Midbrain (tissue), 1 donor: ENCODE measurements around the gene POGK.
"Not testable (repeated sequence)": the region's sequence is repeated elsewhere in the genome, so short reads cannot be mapped to it uniquely, and the experiment has no call there.

Experiments
- DNase-seq: peaks from one replicate; lab custom pipeline; 2025; lab: John Stamatoyannopoulos, UW

Gene POGK, protein sequence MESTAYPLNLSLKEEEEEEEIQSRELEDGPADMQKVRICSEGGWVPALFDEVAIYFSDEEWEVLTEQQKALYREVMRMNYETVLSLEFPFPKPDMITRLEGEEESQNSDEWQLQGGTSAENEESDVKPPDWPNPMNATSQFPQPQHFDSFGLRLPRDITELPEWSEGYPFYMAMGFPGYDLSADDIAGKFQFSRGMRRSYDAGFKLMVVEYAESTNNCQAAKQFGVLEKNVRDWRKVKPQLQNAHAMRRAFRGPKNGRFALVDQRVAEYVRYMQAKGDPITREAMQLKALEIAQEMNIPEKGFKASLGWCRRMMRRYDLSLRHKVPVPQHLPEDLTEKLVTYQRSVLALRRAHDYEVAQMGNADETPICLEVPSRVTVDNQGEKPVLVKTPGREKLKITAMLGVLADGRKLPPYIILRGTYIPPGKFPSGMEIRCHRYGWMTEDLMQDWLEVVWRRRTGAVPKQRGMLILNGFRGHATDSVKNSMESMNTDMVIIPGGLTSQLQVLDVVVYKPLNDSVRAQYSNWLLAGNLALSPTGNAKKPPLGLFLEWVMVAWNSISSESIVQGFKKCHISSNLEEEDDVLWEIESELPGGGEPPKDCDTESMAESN

GRCh38 chr1:166838766-166839599 lies at the start of gene POGK:
TSS of gene POGK (plus strand) at chr1:166839475. CDS start at chr1:166840957, 1,482 bp downstream.
- DNase-seq: peak; percentile 95

- no peak for DNase-seq
Observed at GRCh38 chr1:166796620-166797236, 42.5 kb upstream of the POGK start.

GRCh38 chr1:166808952-166809351 lies 30.3 kb upstream of the POGK start:
- no peak for DNase-seq

DNA sequence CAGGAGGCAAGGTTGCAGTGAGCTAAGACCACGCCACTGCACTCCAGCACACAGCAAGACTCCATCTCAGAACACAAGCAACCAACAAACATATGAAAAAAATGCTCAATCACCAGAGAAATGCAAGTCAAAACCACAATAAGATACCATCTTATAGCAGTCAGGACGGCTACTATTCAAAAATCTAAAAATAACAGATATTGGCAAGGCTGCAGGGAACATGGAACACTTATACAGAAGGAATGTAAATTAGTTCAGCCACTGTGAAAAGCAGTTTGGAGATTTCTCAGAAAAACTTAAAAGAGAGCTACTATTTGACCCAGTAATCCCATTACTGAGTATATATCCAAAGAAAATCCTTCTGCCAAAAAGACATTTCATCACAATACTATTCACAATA lies 27.6 kb upstream of the POGK start:
- DNase-seq: no peak

- DNase-seq: no peak
Observed at GRCh38 chr1:166813508-166814223, 25.6 kb upstream of the POGK start.

- DNase-seq: no peak
Observed at GRCh38 chr1:166814611-166815010, 24.7 kb upstream of the POGK start.

DNA sequence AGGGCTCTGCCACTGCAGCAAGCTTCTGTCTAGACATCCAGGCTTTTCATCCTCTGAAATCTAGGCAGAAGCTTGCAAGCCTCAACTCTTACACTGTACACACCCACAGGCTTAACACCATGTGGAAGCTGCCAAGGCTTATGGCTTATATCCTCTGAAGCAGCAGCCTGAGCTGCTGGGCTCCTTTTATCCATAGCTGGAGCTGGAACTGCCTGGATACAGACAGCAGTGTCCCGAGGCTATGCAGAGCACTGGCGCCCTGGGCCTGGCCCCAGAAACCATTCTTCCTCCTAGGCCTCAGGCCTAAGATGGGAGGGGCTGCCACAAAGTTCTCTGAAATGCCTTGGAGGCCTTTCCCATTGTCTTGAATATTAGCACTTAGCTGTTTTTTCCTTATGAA lies 19.3 kb upstream of the POGK start:
- DNase-seq: no peak

- DNase-seq: no peak
Observed at GRCh38 chr1:166822385-166822784, 16.9 kb upstream of the POGK start.

DNA sequence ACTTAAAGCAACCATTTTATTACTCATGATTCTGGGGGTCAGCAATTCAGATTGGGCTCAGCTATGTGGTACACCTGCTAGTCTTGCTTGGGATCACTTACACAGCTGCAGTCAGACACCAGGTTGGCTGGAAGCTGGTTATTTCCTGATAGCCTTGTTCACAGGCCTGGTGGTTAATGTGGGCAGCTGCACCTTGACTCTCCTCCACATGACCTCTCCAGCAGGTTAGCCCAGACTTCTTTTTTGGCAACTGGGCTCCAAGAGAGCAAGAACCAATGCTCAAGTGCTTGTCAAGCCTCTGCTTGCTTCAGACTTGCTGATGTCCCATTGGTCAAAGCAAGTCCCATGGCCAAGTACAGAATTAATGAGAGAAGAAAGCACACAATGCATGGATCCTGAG lies 11.8 kb upstream of the POGK start:
- no peak for DNase-seq

DNA sequence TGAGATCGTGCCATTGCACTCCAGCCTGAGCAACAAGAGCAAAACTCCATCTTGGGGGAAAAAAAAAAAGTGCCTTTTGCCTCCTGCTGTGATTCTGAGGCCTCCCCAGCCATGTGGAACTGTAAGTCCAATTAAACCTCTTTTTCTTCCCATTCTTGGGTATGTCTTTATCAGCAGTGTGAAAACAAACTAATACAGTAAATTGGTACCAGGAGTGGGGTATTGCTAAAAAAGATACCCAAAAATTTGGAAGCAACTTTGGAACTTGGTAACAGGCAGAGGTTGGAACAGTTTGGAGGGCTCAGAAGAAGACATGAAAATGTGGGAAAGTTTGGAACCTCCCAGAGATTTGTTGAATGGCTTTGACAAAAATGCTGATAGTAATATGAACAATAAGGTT lies 9.5 kb upstream of the POGK start:
- DNase-seq: not testable (repeated sequence)

DNA sequence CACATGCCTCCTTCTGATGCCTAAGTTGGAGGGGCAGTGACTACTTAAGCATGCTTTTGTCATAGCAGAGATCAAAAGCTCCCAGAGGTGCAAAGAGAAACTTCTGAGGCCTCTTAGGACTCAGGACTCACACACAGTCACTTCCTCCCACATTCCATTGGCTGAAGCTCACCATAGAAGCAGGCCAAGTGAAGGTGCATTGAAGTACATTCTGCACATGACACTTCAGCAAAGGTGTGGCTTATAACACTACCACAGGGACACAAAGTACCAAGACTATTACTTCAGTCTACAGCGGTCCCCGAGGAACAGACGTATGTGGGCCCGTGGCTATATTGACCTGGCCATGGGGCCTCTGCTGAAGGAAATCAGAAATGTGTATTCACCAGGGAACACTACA lies 2.5 kb upstream of the POGK start:
- DNase-seq: no peak

- peak; percentile 29 for DNase-seq
Observed at GRCh38 chr1:166839600-166840308, 479 bp downstream of the POGK start.

- no peak for DNase-seq
Observed at GRCh38 chr1:166840309-166841274, 1.3 kb downstream of the POGK start.

DNA sequence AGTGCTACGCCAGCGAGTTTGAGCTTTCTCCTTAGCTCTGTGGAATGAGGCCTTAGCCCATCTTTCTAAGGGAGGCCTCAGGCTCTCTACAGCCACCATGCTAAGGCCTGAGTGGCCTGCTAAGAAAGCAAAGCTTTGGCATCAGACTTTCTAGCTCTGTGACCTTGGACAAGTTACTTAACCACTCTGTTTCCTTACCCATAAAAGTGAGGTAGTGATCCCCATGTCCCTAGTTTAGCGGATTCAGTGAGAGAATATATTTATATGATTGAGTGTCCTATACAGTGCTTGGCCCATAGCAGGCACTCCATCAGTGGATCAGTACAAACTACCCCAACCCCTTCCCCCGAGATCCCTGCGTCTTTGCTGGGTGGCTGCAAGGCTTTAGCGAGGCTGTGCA lies 4.0 kb downstream of the POGK start:
- DNase-seq: no peak

GRCh38 chr1:166843769-166844596 lies 4.7 kb downstream of the POGK start:
- peak; percentile 75 for DNase-seq

- no peak for DNase-seq
Observed at GRCh38 chr1:166844791-166845190, 5.5 kb downstream of the POGK start.

GRCh38 chr1:166848193-166848592 lies 8.9 kb downstream of the POGK start:
- no peak for DNase-seq

DNA sequence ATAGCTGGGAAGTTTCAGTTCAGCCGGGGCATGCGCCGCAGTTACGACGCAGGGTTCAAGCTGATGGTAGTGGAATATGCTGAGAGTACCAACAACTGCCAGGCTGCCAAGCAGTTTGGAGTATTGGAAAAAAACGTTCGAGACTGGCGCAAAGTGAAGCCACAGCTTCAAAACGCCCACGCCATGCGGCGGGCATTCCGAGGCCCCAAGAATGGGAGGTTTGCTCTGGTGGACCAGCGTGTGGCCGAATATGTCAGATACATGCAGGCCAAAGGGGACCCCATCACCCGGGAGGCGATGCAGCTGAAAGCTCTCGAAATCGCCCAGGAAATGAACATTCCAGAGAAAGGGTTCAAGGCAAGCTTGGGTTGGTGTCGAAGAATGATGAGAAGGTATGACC lies 9.9 kb downstream of the POGK start:
- no peak for DNase-seq

GRCh38 chr1:166852918-166853317 lies 13.6 kb downstream of the POGK start:
- DNase-seq: no peak
